Measurements from ENCODE around the gene MORF4L1.

- no peak for TF ChIP-seq CTCF (IDR thresholded peaks at IDR 0.05)
- no peak for TF ChIP-seq POLR2A (IDR thresholded peaks at IDR 0.05)
Observed at GRCh38 chr15:78921517-78921916, 48.8 kb downstream of the MORF4L1 start.
